ENCODE measurements around the gene TRAPPC10.

The TRAPPC10 gene

GRCh38 chr21:43978060-43978459 is 34.0 kb upstream of the TRAPPC10 start:
- peaks cover 0 to 7% of the 10 kb centered on the region in 2 experiments for H3K4me1 ChIP-seq (ENCODE audit: control insufficient read depth in 1 of 2, insufficient read depth in 1 of 2, low read depth in 1 of 2, low read length in 1 of 2)
- no peaks in the 10 kb centered on the region for H3K27me3 ChIP-seq
- H3K4me3 ChIP-seq (ENCODE audit: low read depth in 1 of 2, low read length in 1 of 2), result no peak overlapping the region
- no peaks in the 10 kb centered on the region for H3K9me3 ChIP-seq
- H3K36me3 ChIP-seq, result peaks cover 11% of the 10 kb centered on the region
- TF ChIP-seq CTCF (IDR thresholded peaks at IDR 0.05), result no peak
- H3K27ac ChIP-seq, result no peak overlapping the region

GRCh38 chr21:43979654-43980053 is 32.5 kb upstream of the TRAPPC10 start:
- peaks cover 11% of the 10 kb centered on the region for H3K36me3 ChIP-seq
- no peak for TF ChIP-seq CTCF (IDR thresholded peaks at IDR 0.05)
- no peaks in the 10 kb centered on the region for H3K9me3 ChIP-seq
- peaks cover 0 to 7% of the 10 kb centered on the region in 2 experiments for H3K4me1 ChIP-seq (ENCODE audit: control insufficient read depth in 1 of 2, insufficient read depth in 1 of 2, low read depth in 1 of 2, low read length in 1 of 2)
- H3K4me3 ChIP-seq (ENCODE audit: low read depth in 1 of 2, low read length in 1 of 2), result no peak overlapping the region
- H3K27ac ChIP-seq, result no peak overlapping the region
- H3K27me3 ChIP-seq, result no peaks in the 10 kb centered on the region

GRCh38 chr21:43981151-43981870 is 30.8 kb upstream of the TRAPPC10 start:
- peaks cover 16% of the 10 kb centered on the region for H3K27me3 ChIP-seq
- TF ChIP-seq CTCF (IDR thresholded peaks at IDR 0.05), result no peak
- H3K4me1 ChIP-seq (ENCODE audit: control insufficient read depth in 1 of 2, insufficient read depth in 1 of 2, low read depth in 1 of 2, low read length in 1 of 2), result no peaks in the 10 kb centered on the region
- H3K9me3 ChIP-seq, result no peaks in the 10 kb centered on the region
- peaks cover 11% of the 10 kb centered on the region for H3K36me3 ChIP-seq
- no peak overlapping the region for H3K4me3 ChIP-seq (ENCODE audit: low read depth in 1 of 2, low read length in 1 of 2)
- no peak overlapping the region for H3K27ac ChIP-seq

- Histone ChIP-seq H3K4me3 (ENCODE audit: low read depth in 1 of 2, low read length in 1 of 2) (no peak overlapping the region), H3K9me3 (no peaks in the 10 kb centered on the region), H3K27me3 (peaks cover 21% of the 10 kb centered on the region), H3K36me3 (peaks cover 11% of the 10 kb centered on the region), H3K4me1 (ENCODE audit: control insufficient read depth in 1 of 2, insufficient read depth in 1 of 2, low read depth in 1 of 2, low read length in 1 of 2) (no peaks in the 10 kb centered on the region), H3K27ac (no peak overlapping the region)
- no peak for TF ChIP-seq CTCF (IDR thresholded peaks at IDR 0.05)
These were observed 30.3 kb upstream of the TRAPPC10 start for GRCh38 chr21:43981871-43982210.

GRCh38 chr21:43982489-43983078 is 29.5 kb upstream of the TRAPPC10 start:
- H3K27me3 ChIP-seq, result peaks cover 29% of the 10 kb centered on the region
- H3K9me3 ChIP-seq, result no peaks in the 10 kb centered on the region
- peaks cover 11% of the 10 kb centered on the region for H3K36me3 ChIP-seq
- TF ChIP-seq CTCF (IDR thresholded peaks at IDR 0.05), result no peak
- H3K4me1 ChIP-seq (ENCODE audit: control insufficient read depth in 1 of 2, insufficient read depth in 1 of 2, low read depth in 1 of 2, low read length in 1 of 2), result no peaks in the 10 kb centered on the region
- no peak overlapping the region for H3K4me3 ChIP-seq (ENCODE audit: low read depth in 1 of 2, low read length in 1 of 2)
- no peak overlapping the region for H3K27ac ChIP-seq
